IMR-90 (cell line): ENCODE results near the gene PLXNB3. TPM values are rescaled to one million over a fixed set of nuclear protein-coding genes. Genes with fewer than 3 reads are reported as not detected.
A peak's percentile ranks its signal among the peaks of the same experiment; 100 is the strongest.

Experiments used
- ATAC-seq: fragments of 200-7000 bp; cut with Tn5 transposase; 2 replicates; pipeline ENCODE4 v1.9.1; 2020; ENCODE audit warnings: low read depth, mild to moderate bottlenecking, moderate library complexity
- BruUV-seq: library from RNA; stranded (reverse); fragments of 400-500 nt; replicated peaks from 2 replicates; lab custom pipeline; 2021; lab: Mats Ljungman, UMichigan
- CTCF ChIA-PET: fragments of 300-600 bp; formaldehyde crosslinking; extraction: SDS; loops from one replicate; lab custom pipeline; 2021; ENCODE audit warnings: antibody characterized with exemption; lab: Yijun Ruan, JAX
- POLR2A ChIA-PET: fragments of 300-600 bp; sonication (Branson Sonifier 250); formaldehyde crosslinking; loops from one replicate; lab custom pipeline; 2022; ENCODE audit warnings: antibody characterized with exemption; ENCODE audit not compliant: unreplicated experiment; lab: Charles Lee
- DNase-seq: peaks from one replicate; pipeline ENCODE4 v3.0.0; 2013
- H2AFZ ChIP-seq: replicated peaks from 2 replicates; pipeline ENCODE3; 2013; ENCODE audit warnings: low read length, mild to moderate bottlenecking; ENCODE audit not compliant: poor library complexity
- H2AK5ac ChIP-seq: 2 replicates; pipeline ENCODE4 v1.6.1; 2013; ENCODE audit warnings: low read depth, low read length, inconsistent platforms
- H2AK9ac ChIP-seq: replicated peaks from 2 replicates; pipeline ENCODE3; 2013; ENCODE audit warnings: mild to moderate bottlenecking, low read depth, low read length, moderate library complexity; ENCODE audit not compliant: poor library complexity
- H2BK120ac ChIP-seq: 2 replicates; pipeline ENCODE4 v1.6.1; 2013; ENCODE audit warnings: low read depth, low read length, inconsistent platforms
- H2BK15ac ChIP-seq: 3 replicates; pipeline ENCODE4 v1.6.1; 2013; ENCODE audit warnings: low read depth, low read length, inconsistent platforms
- H2BK20ac ChIP-seq: 2 replicates; pipeline ENCODE4 v1.6.1; 2013; ENCODE audit warnings: low read depth, mild to moderate bottlenecking, inconsistent platforms, low read length, moderate library complexity
- H2BK5ac ChIP-seq: 2 replicates; pipeline ENCODE4 v1.6.1; 2013; ENCODE audit warnings: mild to moderate bottlenecking, low read depth, low read length, inconsistent platforms; ENCODE audit not compliant: poor library complexity, severe bottlenecking
- H3K14ac ChIP-seq: replicated peaks from 2 replicates; pipeline ENCODE4 v1.6.1; 2013; ENCODE audit warnings: low read depth, low read length, inconsistent platforms
- H3K18ac ChIP-seq: 2 replicates; pipeline ENCODE4 v1.6.1; 2013; ENCODE audit warnings: low read depth, low read length, control low read depth
- H3K23ac ChIP-seq: 2 replicates; pipeline ENCODE4 v1.6.1; 2013; ENCODE audit warnings: low read depth, low read length, inconsistent platforms
- H3K27ac ChIP-seq: 2 replicates; pipeline ENCODE4 v1.5.1; 2013; ENCODE audit warnings: mild to moderate bottlenecking, control low read depth, low read length; ENCODE audit not compliant: insufficient read depth
- H3K27me3 ChIP-seq: 2 replicates; pipeline ENCODE4 v1.6.1; 2013; ENCODE audit warnings: low read length; ENCODE audit not compliant: control insufficient read depth, insufficient read depth
- H3K36me3 ChIP-seq: 2 replicates; pipeline ENCODE4 v1.6.1; 2013; ENCODE audit warnings: low read length, mixed read lengths; ENCODE audit not compliant: control insufficient read depth, insufficient read depth
- H3K4ac ChIP-seq: 2 replicates; pipeline ENCODE4 v1.6.1; 2013; ENCODE audit warnings: low read depth, low read length, inconsistent platforms
- H3K4me1 ChIP-seq: 2 replicates; pipeline ENCODE4 v1.6.1; 2013; ENCODE audit warnings: low read length, mixed read lengths; ENCODE audit not compliant: control insufficient read depth, insufficient read depth
- H3K4me2 ChIP-seq: 2 replicates; pipeline ENCODE4 v1.6.1; 2013; ENCODE audit warnings: low read depth, mild to moderate bottlenecking, control low read depth, low read length, moderate library complexity
- H3K4me3 ChIP-seq: 2 replicates; pipeline ENCODE4 v1.5.1; 2013; ENCODE audit warnings: low read depth, mild to moderate bottlenecking, control low read depth, low read length, moderate library complexity; ENCODE audit not compliant: insufficient read depth
- H3K56ac ChIP-seq: 2 replicates; pipeline ENCODE4 v1.6.1; 2013; ENCODE audit warnings: low read length, inconsistent platforms; ENCODE audit not compliant: insufficient read depth; ENCODE audit errors: extremely low read depth
- H3K79me1 ChIP-seq, 2 experiments: 2 replicates each; pipeline ENCODE4 v1.6.1; 2013; ENCODE audit warnings: low read length in 2 of 2, inconsistent platforms in 1 of 2, low read depth in 1 of 2
- H3K9ac ChIP-seq: 2 replicates; pipeline ENCODE4 v1.6.1; 2013; ENCODE audit warnings: low read depth, low read length, control low read depth
- H3K9me1 ChIP-seq: 2 replicates; pipeline ENCODE4 v1.6.1; 2013; ENCODE audit warnings: low read length, inconsistent platforms; ENCODE audit not compliant: insufficient read depth
- H3K9me3 ChIP-seq: 2 replicates; pipeline ENCODE4 v1.6.1; 2013; ENCODE audit warnings: low read length; ENCODE audit not compliant: control insufficient read depth, insufficient read depth
- H4K20me1 ChIP-seq: 2 replicates; pipeline ENCODE4 v1.6.1; 2013; ENCODE audit warnings: low read length, inconsistent platforms; ENCODE audit not compliant: insufficient read depth
- H4K5ac ChIP-seq: 2 replicates; pipeline ENCODE4 v1.6.1; 2013; ENCODE audit warnings: mild to moderate bottlenecking, low read depth, low read length, control low read depth
- H4K8ac ChIP-seq, 2 experiments: 2 replicates each; pipeline ENCODE4 v1.6.1; 2013; ENCODE audit warnings: low read depth in 2 of 2, low read length in 2 of 2, control low read depth in 1 of 2, inconsistent platforms in 1 of 2
- H4K91ac ChIP-seq: 2 replicates; pipeline ENCODE4 v1.6.1; 2013; ENCODE audit warnings: low read depth, low read length, inconsistent platforms; ENCODE audit not compliant: insufficient read depth
- CTCF ChIP-seq: conservative IDR thresholded peaks from 2 replicates; pipeline ENCODE4 v1.5.1; 2012; ENCODE audit warnings: mild to moderate bottlenecking, low read depth, low read length, improper control_type of control experiment
- RCOR1 ChIP-seq: IDR thresholded peaks from 2 replicates; pipeline ENCODE4 v1.6.1; 2012; ENCODE audit warnings: mild to moderate bottlenecking, low read length, improper control_type of control experiment; ENCODE audit not compliant: insufficient replicate concordance
- WGBS, 2 experiments: methylation state at CpG; one replicate each; pipeline versions ENCODE4 v1.1.5 to v1.1.7; 2013; ENCODE audit warnings: missing lambda C conversion rate in 2 of 2; ENCODE audit not compliant: insufficient read length in 1 of 2; ENCODE audit errors: extremely low coverage in 2 of 2; 5-methylcytosine and 5-hydroxymethylcytosine counted together
- dilution Hi-C: fragments of 300-500 bp; cut with HindIII; formaldehyde crosslinking; loops from one replicate; pipeline ENCODE4 v1.14.3; 2018; ENCODE audit warnings: low sequenced_read_pairs; ENCODE audit not compliant: unreplicated experiment
- in situ Hi-C: fragments of 300-500 bp; cut with MboI; formaldehyde crosslinking; loops from 3 replicates; pipeline ENCODE4 v1.14.3; 2019; ENCODE audit warnings: low sequenced_read_pairs, inconsistent platforms, mixed read lengths
- intact Hi-C: fragments of 100-400 bp; cut with micrococcal nuclease; formaldehyde crosslinking; loops from 2 replicates; pipeline ENCODE4 v1.10.0; 2022
- polyA plus RNA-seq, 3 experiments: library from polyadenylated mRNA; depleted of rRNA; stranded (reverse); fragments of >200 nt; gene quantifications; 2 replicates each; pipeline ENCODE4 v1.2.3, GENCODE V29; 2012; ENCODE audit warnings: low replicate concordance in 1 of 3
- total RNA-seq: library from RNA; depleted of rRNA; stranded (reverse); fragments of >200 nt; gene quantifications from 2 replicates; pipeline ENCODE4 v1.2.3, GENCODE V29; 2012

PLXNB3 gene
- total and polyA plus RNA-seq, 2 of the 4 experiments (the other 2 are of a cell fraction), result 0.36 to 22.3 TPM

- dilution Hi-C loops, result no loop called here
Measured at GRCh38 chrX:153744210-153745066, 19.6 kb upstream of the PLXNB3 start.

More at GRCh38 chrX:153744210-153745066, 19.6 kb upstream of the PLXNB3 start:
- no peak overlapping the region for H2AFZ ChIP-seq
- POLR2A ChIA-PET, result no interaction called here
- H3K9me3 ChIP-seq, result no peaks in the 10 kb centered on the region; the same call in 1 of the 2 replicates
- no peak overlapping the region for H2BK120ac ChIP-seq
- no peak for ATAC-seq
- no peak overlapping the region for H2AK9ac ChIP-seq
- BruUV-seq, result no TSS peak
- H2BK20ac ChIP-seq, result no peak overlapping the region
- no peak for TF ChIP-seq RCOR1
- TF ChIP-seq CTCF, result peak; percentile 25
- no peak overlapping the region for H3K4ac ChIP-seq
- H3K27ac ChIP-seq, result no peak overlapping the region
- no peak overlapping the region for H2BK5ac ChIP-seq
- H3K23ac ChIP-seq, result no peak overlapping the region
- 0 out of 2 replicates have a peak, but pooled peaks cover 2% of the 10 kb centered on the region for H3K36me3 ChIP-seq
- no peak overlapping the region for H2AK5ac ChIP-seq
- CTCF ChIA-PET, result no interaction called here
- peaks cover 3% of the 10 kb centered on the region; the same call in 1 of the 2 replicates for H3K4me1 ChIP-seq
- H3K9me1 ChIP-seq, result no peaks in the 10 kb centered on the region
- no peaks in the 10 kb centered on the region for H3K79me1 ChIP-seq
- intact Hi-C loops (no loop called here), in situ Hi-C loops (no loop called here)
- no peak overlapping the region for H3K9ac ChIP-seq
- no peak for DNase-seq
- H4K91ac ChIP-seq, result no peak overlapping the region
- no peak overlapping the region for H4K8ac ChIP-seq
- no peak overlapping the region for H3K4me3 ChIP-seq
- no peak overlapping the region for H3K14ac ChIP-seq
- no peak overlapping the region for H4K5ac ChIP-seq
- no peak overlapping the region for H3K18ac ChIP-seq
- no peaks in the 10 kb centered on the region for H3K27me3 ChIP-seq
- WGBS, 2 experiments, result 45% methylated on average over 6 of the region's 38 CpGs; no CpG with 5 or more reads in 1 of the 2 experiments
- H3K4me2 ChIP-seq, result no peak overlapping the region
- H2BK15ac ChIP-seq, result no peak overlapping the region
- no peaks in the 10 kb centered on the region for H4K20me1 ChIP-seq
- no peak overlapping the region for H3K56ac ChIP-seq
